ENCODE measurements around the gene OSBP2.
A peak's percentile ranks its signal among the peaks of the same experiment; 100 is the strongest.

Gene OSBP2

GRCh38 chr22:30810105-30810504 is 115.4 kb downstream of the OSBP2 start:
- DNase-seq (ENCODE audit: low spot score) = no peak

- no peak for DNase-seq (ENCODE audit: low spot score)
These were observed 119.3 kb downstream of the OSBP2 start for GRCh38 chr22:30813936-30814335.

- no peak for DNase-seq (ENCODE audit: low spot score)
These were observed 121.7 kb downstream of the OSBP2 start for GRCh38 chr22:30816413-30816812.

GRCh38 chr22:30821381-30821780 is 126.7 kb downstream of the OSBP2 start:
- DNase-seq (ENCODE audit: low spot score) = no peak

- no peak for DNase-seq (ENCODE audit: low spot score)
These were observed 127.2 kb downstream of the OSBP2 start for GRCh38 chr22:30821863-30822215.

- no peak for DNase-seq (ENCODE audit: low spot score)
These were observed 127.7 kb downstream of the OSBP2 start for GRCh38 chr22:30822216-30823014.

- peak; percentile 40 for DNase-seq (ENCODE audit: low spot score)
These were observed 128.3 kb downstream of the OSBP2 start for GRCh38 chr22:30823015-30823370.

- no peak for DNase-seq (ENCODE audit: low spot score)
These were observed 129.4 kb downstream of the OSBP2 start for GRCh38 chr22:30824096-30824495.

GRCh38 chr22:30824711-30825110 is 130.0 kb downstream of the OSBP2 start:
- no peak for DNase-seq (ENCODE audit: low spot score)

- peak; percentile 50 for DNase-seq (ENCODE audit: low spot score)
These were observed 131.2 kb downstream of the OSBP2 start for GRCh38 chr22:30825711-30826505.

- no peak for DNase-seq (ENCODE audit: low spot score)
These were observed 132.1 kb downstream of the OSBP2 start for GRCh38 chr22:30826670-30827355.

GRCh38 chr22:30827646-30828045 is 133.0 kb downstream of the OSBP2 start:
- no peak for DNase-seq (ENCODE audit: low spot score)

- DNase-seq (ENCODE audit: low spot score) = no peak
These were observed 133.8 kb downstream of the OSBP2 start for GRCh38 chr22:30828187-30829155.

GRCh38 chr22:30829901-30830550 is 135.4 kb downstream of the OSBP2 start:
- no peak for DNase-seq (ENCODE audit: low spot score)

GRCh38 chr22:30830907-30831306 is 136.2 kb downstream of the OSBP2 start:
- DNase-seq (ENCODE audit: low spot score) = no peak

GRCh38 chr22:30832407-30832987 is 137.8 kb downstream of the OSBP2 start:
- DNase-seq (ENCODE audit: low spot score) = no peak

- no peak for DNase-seq (ENCODE audit: low spot score)
These were observed 138.6 kb downstream of the OSBP2 start for GRCh38 chr22:30833322-30833721.

- peak; percentile 79 for DNase-seq (ENCODE audit: low spot score)
These were observed 142.9 kb downstream of the OSBP2 start for GRCh38 chr22:30837531-30837930.

GRCh38 chr22:30838111-30838510 is 143.4 kb downstream of the OSBP2 start:
- DNase-seq (ENCODE audit: low spot score) = no peak

- DNase-seq (ENCODE audit: low spot score) = no peak
These were observed 146.6 kb downstream of the OSBP2 start for GRCh38 chr22:30841273-30841672.

- DNase-seq (ENCODE audit: low spot score) = no peak
These were observed 148.6 kb downstream of the OSBP2 start for GRCh38 chr22:30843245-30843644.

Data from cerebellar cortex (tissue), 1 donor.